Esophagus mucosa (tissue), 1 donor: Measurements from ENCODE around the gene ENAH. TPM values are rescaled to one million over a fixed set of nuclear protein-coding genes. Genes with fewer than 3 reads are reported as not detected.
A peak's percentile ranks its signal among the peaks of the same experiment; 100 is the strongest.

Source experiments
- ATAC-seq: fragments of 200-7000 bp; cut with Tn5 transposase; one replicate; pipeline ENCODE4 v1.9.1; 2020
- total RNA-seq: library from RNA; stranded (reverse); gene quantifications from one replicate; pipeline ENCODE4 v1.2.4, GENCODE V29; 2023
- donor health status: DM: yes; HTN: yes; CAD: no.

Gene ENAH
- total RNA-seq, 1 donor from 2014 or later: 41.0 TPM

- no peak for ATAC-seq
Measured at GRCh38 chr1:225555821-225556220, 97.1 kb downstream of the ENAH start.

- no peak for ATAC-seq
Measured at GRCh38 chr1:225554216-225554812, 98.6 kb downstream of the ENAH start.

- no peak for ATAC-seq
Measured at GRCh38 chr1:225549821-225550220, 103.1 kb downstream of the ENAH start.

GRCh38 chr1:225548140-225548857 is 104.6 kb downstream of the ENAH start:
- no peak for ATAC-seq

GRCh38 chr1:225545649-225546048 is 107.3 kb downstream of the ENAH start:
- ATAC-seq: no peak

- ATAC-seq: no peak
Measured at GRCh38 chr1:225544924-225545323, 108.0 kb downstream of the ENAH start.

GRCh38 chr1:225544263-225544662 is 108.7 kb downstream of the ENAH start:
- ATAC-seq: no peak

GRCh38 chr1:225543350-225543749 is 109.6 kb downstream of the ENAH start:
- no peak for ATAC-seq

GRCh38 chr1:225541383-225541782 is 111.5 kb downstream of the ENAH start:
- no peak for ATAC-seq

GRCh38 chr1:225539575-225539974 is 113.3 kb downstream of the ENAH start:
- ATAC-seq: no peak

GRCh38 chr1:225539069-225539468 is 113.9 kb downstream of the ENAH start:
- ATAC-seq: peak; percentile 49

- no peak for ATAC-seq
Measured at GRCh38 chr1:225537554-225538251, 115.2 kb downstream of the ENAH start.

- no peak for ATAC-seq
Measured at GRCh38 chr1:225535280-225535679, 117.6 kb downstream of the ENAH start.

- no peak for ATAC-seq
Measured at GRCh38 chr1:225534772-225535171, 118.2 kb downstream of the ENAH start.

- no peak for ATAC-seq
Measured at GRCh38 chr1:225534135-225534534, 118.8 kb downstream of the ENAH start.

- ATAC-seq: no peak
Measured at GRCh38 chr1:225533238-225533637, 119.7 kb downstream of the ENAH start.

GRCh38 chr1:225532240-225532944 is 120.5 kb downstream of the ENAH start:
- peak; percentile 81 for ATAC-seq

GRCh38 chr1:225529726-225530125 is 123.2 kb downstream of the ENAH start:
- no peak for ATAC-seq

GRCh38 chr1:225527575-225527974 is 125.3 kb downstream of the ENAH start:
- no peak for ATAC-seq

GRCh38 chr1:225526878-225527277 is 126.0 kb downstream of the ENAH start:
- ATAC-seq: no peak

- ATAC-seq: no peak
Measured at GRCh38 chr1:225525377-225525776, 127.5 kb downstream of the ENAH start.

- no peak for ATAC-seq
Measured at GRCh38 chr1:225524570-225524969, 128.4 kb downstream of the ENAH start.

- ATAC-seq: no peak
Measured at GRCh38 chr1:225523263-225523950, 129.5 kb downstream of the ENAH start.
